T47D (cell line): Measurements from ENCODE around the gene AGTPBP1.
"Not testable (repeated sequence)": the region's sequence is repeated elsewhere in the genome, so short reads cannot be mapped to it uniquely, and the experiment has no call there.

Experiments
- DNase-seq, 2 experiments: peaks; one replicate each; pipeline versions ENCODE4 v3.0.0 to v3.0.0-alpha.2; 2011 to 2012; ENCODE audit warnings: low read depth in 1 of 2, low spot score in 1 of 2
- JUND ChIP-seq: IDR thresholded peaks from 2 replicates; pipeline ENCODE4 v1.6.1; 2012; ENCODE audit warnings: low read depth
- in situ Hi-C: cut with HindIII; loops from 2 replicates; pipeline ENCODE4 v1.10.0; 2016; ENCODE audit warnings: low sequenced_read_pairs, low pct_unique_long_range_greater_than_20kb

Gene AGTPBP1

DNA sequence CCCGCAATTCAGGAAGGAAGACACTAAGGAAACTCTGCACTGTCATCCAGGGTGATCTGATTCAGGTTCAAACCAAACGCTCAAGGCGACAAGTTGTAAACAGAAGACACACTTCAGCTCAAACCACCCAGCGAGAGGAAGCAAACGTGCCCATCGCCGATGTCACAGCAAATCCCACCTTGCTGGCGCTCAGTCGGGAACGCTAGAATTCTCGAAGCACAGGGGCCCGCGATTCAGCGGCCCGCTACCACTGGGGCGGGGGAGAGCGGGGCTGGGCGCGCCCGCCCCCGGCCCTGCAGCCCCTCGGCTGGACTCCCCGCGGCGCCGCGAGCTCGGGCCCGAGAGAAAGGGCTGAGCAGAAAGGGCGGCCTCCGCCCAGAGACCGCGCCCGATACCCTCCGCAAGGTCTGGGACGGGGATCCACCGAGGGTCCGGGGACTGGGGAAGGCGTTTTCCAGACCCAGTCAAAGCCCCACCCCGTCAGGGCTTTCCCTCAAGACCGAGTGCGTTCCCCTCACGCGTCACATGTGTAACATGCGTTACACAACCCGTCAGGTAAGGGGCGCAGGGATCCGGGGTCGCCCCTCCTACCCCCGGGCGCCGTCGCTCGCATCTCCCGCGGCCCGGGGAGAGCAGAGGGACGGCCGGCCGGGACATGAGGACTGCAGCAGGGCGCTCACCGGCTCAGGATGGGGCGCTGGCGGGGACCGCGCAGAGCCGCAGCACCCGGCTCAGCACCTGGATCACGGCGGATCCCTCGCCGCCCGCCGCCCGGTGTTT lies 469 bp downstream of the AGTPBP1 start:
- in situ Hi-C loops = no loop called here
- no peak for TF ChIP-seq JUND
- DNase-seq = peak in 1 of 2 experiments; percentile 6

DNA sequence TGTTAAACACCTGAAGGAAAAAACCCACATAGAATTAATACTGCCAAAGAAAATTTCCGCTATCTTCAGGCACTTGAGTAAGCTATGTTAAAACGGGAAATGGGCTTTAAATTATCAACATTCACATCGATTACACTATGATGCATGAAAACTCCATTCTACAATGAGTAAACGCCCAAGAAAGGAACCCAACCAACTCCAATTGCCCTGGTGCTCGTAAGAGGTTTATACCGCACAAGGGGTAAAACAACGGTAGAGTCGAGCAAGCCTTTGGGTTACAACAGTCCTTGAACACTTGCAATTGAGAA lies 1.0 kb downstream of the AGTPBP1 start:
- DNase-seq = peak; percentile 3 to 28
- in situ Hi-C loops = no loop called here
- TF ChIP-seq JUND = no peak

- DNase-seq = no peak
- in situ Hi-C loops = no loop called here
- TF ChIP-seq JUND = no peak
Measured at GRCh38 chr9:85738509-85738908, 3.2 kb downstream of the AGTPBP1 start.

- no peak for TF ChIP-seq JUND
- in situ Hi-C loops = no loop called here
- DNase-seq = no peak
Measured at GRCh38 chr9:85737671-85738070, 4.1 kb downstream of the AGTPBP1 start.

- DNase-seq = no peak
- in situ Hi-C loops = no loop called here
- TF ChIP-seq JUND = no peak
Measured at GRCh38 chr9:85730916-85731630, 10.7 kb downstream of the AGTPBP1 start.

GRCh38 chr9:85729882-85730281 lies 11.9 kb downstream of the AGTPBP1 start:
- TF ChIP-seq JUND = no peak
- DNase-seq = no peak

DNA sequence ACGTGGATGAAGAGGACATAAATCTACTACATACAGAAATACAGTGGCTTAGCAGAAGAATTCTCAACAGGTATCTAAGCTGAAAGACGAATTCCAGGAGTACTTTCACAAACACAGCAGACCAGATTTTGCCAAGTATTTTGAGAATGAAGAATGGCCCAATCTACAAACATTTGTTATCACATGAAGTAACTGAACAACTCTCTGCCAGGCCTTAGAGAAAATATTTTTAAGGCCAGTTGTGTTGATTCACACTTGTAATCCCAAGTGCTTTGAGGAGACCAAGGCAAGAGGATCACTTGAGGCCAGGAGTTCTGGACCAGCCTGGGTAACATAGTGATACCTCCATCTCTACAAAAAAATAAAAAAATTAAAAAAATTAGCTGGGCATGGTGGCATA lies 14.3 kb downstream of the AGTPBP1 start:
- no peak for TF ChIP-seq JUND
- DNase-seq = no peak
- in situ Hi-C loops = no loop called here

More at GRCh38 chr9:85729882-85730281, 11.9 kb downstream of the AGTPBP1 start:
- in situ Hi-C loops = no loop called here

GRCh38 chr9:85726737-85727136 lies 15.0 kb downstream of the AGTPBP1 start:
- in situ Hi-C loops = no loop called here
- no peak for DNase-seq
- no peak for TF ChIP-seq JUND

- in situ Hi-C loops = no loop called here
- DNase-seq = no peak
- no peak for TF ChIP-seq JUND
Measured at GRCh38 chr9:85723215-85723614, 18.5 kb downstream of the AGTPBP1 start.

DNA sequence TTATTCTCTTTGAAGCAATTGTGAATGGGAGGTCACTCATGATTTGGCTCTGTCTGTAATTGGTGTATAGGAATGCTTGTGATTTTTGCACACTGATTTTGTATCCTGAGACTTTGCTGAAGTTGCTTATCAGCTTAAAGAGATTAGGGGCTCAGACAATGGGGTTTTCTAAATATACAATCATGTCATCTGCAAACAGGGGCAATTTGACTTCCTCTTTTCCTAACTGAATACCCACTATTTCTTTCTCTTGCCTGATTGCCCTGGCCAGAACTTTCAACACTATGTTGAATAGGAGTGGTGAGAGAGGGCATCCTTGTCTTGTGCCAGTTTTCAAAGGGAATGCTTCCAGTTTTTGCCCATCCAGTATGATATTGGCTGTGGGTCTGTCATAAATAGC lies 22.3 kb downstream of the AGTPBP1 start:
- in situ Hi-C loops, DNase-seq: not testable (repeated sequence)

GRCh38 chr9:85717818-85718217 lies 23.9 kb downstream of the AGTPBP1 start:
- in situ Hi-C loops, DNase-seq: not testable (repeated sequence)

DNA sequence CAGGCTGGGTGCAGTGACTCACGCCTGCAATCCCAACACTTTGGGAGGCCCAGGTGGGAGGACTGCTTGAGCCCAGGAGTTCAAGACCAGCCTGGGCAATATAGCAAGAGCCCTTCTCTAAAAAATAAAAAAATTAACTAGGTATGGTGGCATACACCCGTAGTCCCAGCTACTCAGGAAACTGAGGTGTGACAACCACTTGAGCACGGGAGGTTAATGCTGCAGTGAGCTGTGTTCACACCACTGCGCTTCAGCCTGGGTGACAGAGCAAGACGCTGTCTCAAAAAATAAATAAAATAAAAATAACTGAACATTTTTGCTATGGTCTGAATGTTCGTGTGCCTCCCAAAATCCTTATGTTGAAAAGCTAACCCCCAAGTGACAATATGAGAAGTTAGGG lies 24.5 kb downstream of the AGTPBP1 start:
- in situ Hi-C loops = no loop called here
- no peak for TF ChIP-seq JUND
- DNase-seq = no peak

DNA sequence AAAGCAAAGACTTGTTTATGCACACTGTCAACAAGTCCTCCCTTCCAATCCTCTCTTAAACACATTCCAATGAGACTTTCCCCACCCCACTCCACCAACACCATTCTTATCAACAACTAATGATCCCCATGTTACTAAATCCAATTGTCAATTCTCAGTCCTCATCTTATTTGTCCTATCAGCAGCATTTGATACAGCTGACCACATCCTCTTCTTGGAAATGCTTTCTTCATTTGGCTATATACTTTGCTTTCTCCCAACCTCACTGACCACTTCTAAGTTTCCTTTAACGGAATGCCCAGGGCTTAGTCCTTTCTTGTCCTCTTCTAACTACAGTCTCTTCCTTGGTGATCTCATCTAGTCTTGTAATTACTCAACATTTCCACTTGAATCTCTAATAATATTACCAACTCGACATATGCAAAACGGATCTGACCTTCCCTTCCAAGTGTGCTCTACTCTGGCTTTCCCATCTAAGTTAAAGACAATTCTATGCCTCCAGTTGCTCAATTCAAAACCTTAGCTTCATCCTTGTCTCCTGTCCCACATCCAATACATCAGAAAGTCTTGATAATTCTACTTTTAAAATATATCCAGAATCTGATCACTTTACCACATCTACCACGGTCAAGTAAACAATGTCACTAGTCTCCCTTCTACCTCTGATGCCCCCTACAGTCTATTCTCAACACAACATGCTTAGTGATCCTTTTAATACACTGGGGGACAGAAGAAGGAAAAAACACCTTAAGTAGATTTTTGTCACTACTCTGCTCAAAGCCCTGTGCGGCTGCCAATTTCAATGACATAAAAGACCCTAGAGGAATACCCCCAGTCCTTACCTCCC lies 25.5 kb downstream of the AGTPBP1 start:
- in situ Hi-C loops = no loop called here
- DNase-seq = no peak
- TF ChIP-seq JUND = no peak
